ENCODE data around the gene AKR1B15.

GRCh38 chr7:134619627-134620331, 70.9 kb downstream of the AKR1B15 start:
- TF ChIP-seq CTCF (IDR thresholded peaks at IDR 0.05): no peak
- peak; percentile 77 for TF ChIP-seq NFIC (IDR thresholded peaks at IDR 0.05; ENCODE audit: borderline replicate concordance)
- TF ChIP-seq SMC3 (IDR thresholded peaks at IDR 0.05; ENCODE audit: low read depth, low read length): no peak
- peak; percentile 51 for TF ChIP-seq TCF12 (IDR thresholded peaks at IDR 0.05)
- no peak; the same call in 1 of the 2 replicates for TF ChIP-seq POLR2AphosphoS5 (IDR thresholded peaks at IDR 0.05; ENCODE audit: low read depth, low read length)
- no peak for TF ChIP-seq RAD21 (IDR thresholded peaks at IDR 0.05; ENCODE audit: low read length)
- TF ChIP-seq REST (IDR thresholded peaks at IDR 0.05; ENCODE audit: low read depth, low read length): no peak
- TF ChIP-seq EP300 (IDR thresholded peaks at IDR 0.05; ENCODE audit: borderline replicate concordance in 1 of 2, low read depth in 1 of 2, low read length in 1 of 2): peak in 1 of 2 experiments; percentile 48; a peak in 1 of 4 replicates
- no peak for TF ChIP-seq RXRA (IDR thresholded peaks at IDR 0.05; ENCODE audit: borderline replicate concordance, low read depth)
- TF ChIP-seq CHD2 (IDR thresholded peaks at IDR 0.05; ENCODE audit: low read length, partially characterized antibody): no peak
- TF ChIP-seq FOSL2 (IDR thresholded peaks at IDR 0.05; ENCODE audit: borderline replicate concordance, low read depth): peak; percentile 77

All from SK-N-SH (cell line).